K562 (cell line): ENCODE data around the gene RHOF. TPM values are rescaled to one million over a fixed set of nuclear protein-coding genes. Genes with fewer than 3 reads are reported as not detected.
A peak's percentile ranks its signal among the peaks of the same experiment; 100 is the strongest.

Source experiments
- BDP1 ChIP-seq: IDR thresholded peaks from 3 replicates; pipeline ENCODE4 v1.6.1; 2011; ENCODE audit not compliant: insufficient read length, insufficient read depth
- CXXC5 ChIP-seq: fragments of 250-450 bp; sonication (Bioruptor Pico); IDR thresholded peaks from 2 replicates; pipeline ENCODE4 v1.8.0; 2022; ENCODE audit warnings: inconsistent platforms, mild to moderate bottlenecking, moderate library complexity
- EWSR1 ChIP-seq: fragments of 450-650 bp; IDR thresholded peaks from 2 replicates; pipeline ENCODE4 v1.6.1; 2018; ENCODE audit warnings: borderline replicate concordance, mild to moderate bottlenecking, low read depth, moderate library complexity; ENCODE audit not compliant: partially characterized antibody
- GTF2E2 ChIP-seq: fragments of 200-800 bp; sonication (Bioruptor generic); IDR thresholded peaks from 2 replicates; pipeline ENCODE4 v1.6.1; 2016; ENCODE audit warnings: missing genetic modification characterization, missing compliant biosample characterization
- HNRNPL ChIP-seq: fragments of 200-400 bp; formaldehyde crosslinking; IDR thresholded peaks from 2 replicates; pipeline ENCODE4 v1.6.1; 2017; ENCODE audit warnings: low read depth, mild to moderate bottlenecking, low read length
- MAZ ChIP-seq, 2 experiments: fragments of 450-650 bp in 1 of 2; sonication (generic) in 1 of 2; formaldehyde crosslinking; IDR thresholded peaks in 1 of 2; conservative IDR thresholded peaks in 1 of 2; 2 replicates each; pipeline versions ENCODE4 v1.4.0 to v1.5.0; 2020; ENCODE audit warnings: mild to moderate bottlenecking in 1 of 2, missing genetic modification reagents in 1 of 2
- NBN ChIP-seq: fragments of 450-650 bp; IDR thresholded peaks from 2 replicates; pipeline ENCODE4 v1.6.1; 2016; ENCODE audit warnings: low read depth, mild to moderate bottlenecking
- PKNOX1 ChIP-seq: fragments of 450-650 bp; IDR thresholded peaks from 2 replicates; pipeline ENCODE4 v1.6.1; 2016
- POLR3G ChIP-seq: IDR thresholded peaks from 2 replicates; pipeline ENCODE4 v1.6.1; 2011; ENCODE audit not compliant: insufficient read length, insufficient replicate concordance; ENCODE audit errors: extremely low read depth
- RFX5 ChIP-seq: IDR thresholded peaks from 2 replicates; pipeline ENCODE4 v1.6.1; 2011; ENCODE audit warnings: low read depth, mild to moderate bottlenecking, improper control_type of control experiment, low read length
- SIN3B ChIP-seq: fragments of 450-650 bp; IDR thresholded peaks from 2 replicates; pipeline ENCODE4 v1.6.1; 2017; ENCODE audit warnings: low read depth, mild to moderate bottlenecking, moderate library complexity
- SNRNP70 ChIP-seq: fragments of 200-400 bp; formaldehyde crosslinking; optimal IDR thresholded peaks from 2 replicates; pipeline ENCODE3; 2017; ENCODE audit warnings: low read depth, low read length
- STAG1 ChIP-seq: sonication (generic); formaldehyde crosslinking; IDR thresholded peaks from 2 replicates; pipeline ENCODE4 v1.5.0; 2020; ENCODE audit warnings: missing genetic modification reagents, borderline replicate concordance
- TBP ChIP-seq: optimal IDR thresholded peaks from 2 replicates; pipeline ENCODE3; 2011; ENCODE audit warnings: low read depth, low read length, improper control_type of control experiment
- XRCC3 ChIP-seq: fragments of 450-650 bp; IDR thresholded peaks from 2 replicates; pipeline ENCODE4 v1.6.1; 2017; ENCODE audit warnings: mild to moderate bottlenecking, moderate library complexity
- ZNF696 ChIP-seq: fragments of 250-450 bp; sonication (Bioruptor Pico); conservative IDR thresholded peaks from 2 replicates; pipeline ENCODE4 v1.4.0; 2020; ENCODE audit warnings: mild to moderate bottlenecking, moderate library complexity
- ZNF778 ChIP-seq: fragments of 450-650 bp; formaldehyde crosslinking; IDR thresholded peaks from 2 replicates; pipeline ENCODE4 v1.4.0; 2020; ENCODE audit warnings: mild to moderate bottlenecking, moderate library complexity
- polyA plus RNA-seq, 8 experiments: library from polyadenylated mRNA; depleted of rRNA in 4 of 8; stranded (reverse) in 5 of 8; unstranded in 3 of 8; fragments of >200 nt; fragmentation: Nextera tagmentation in 2 of 8; fragmentation: Illumina TruSeq in 1 of 8; extraction: Ambion mirVana in 2 of 8; extraction: Trizol in 1 of 8; gene quantifications; 2 replicates each; pipeline versions ENCODE4 v1.2.1 to v1.2.3, GENCODE V29; 2011 to 2014; ENCODE audit warnings: inconsistent platforms in 1 of 8, missing spikeins in 1 of 8
- total RNA-seq, 7 experiments: library from RNA; depleted of rRNA in 6 of 7; stranded (reverse); fragments of >200 nt in 6 of 7; fragmentation: Illumina TruSeq in 2 of 7; extraction: Trizol in 2 of 7; gene quantifications; 2 replicates each; pipeline versions ENCODE4 v1.2.1 to v1.2.3, GENCODE V29; 2011 to 2021; ENCODE audit warnings: low replicate concordance in 1 of 7
- TF ChIP-seq, protein P1 (sequence below): IDR thresholded peaks from 2 replicates; pipeline ENCODE4 v1.6.1; 2016; ENCODE audit warnings: missing genetic modification characterization, missing compliant biosample characterization
- TF ChIP-seq, protein P2 (sequence below): fragments of 200-400 bp; formaldehyde crosslinking; IDR thresholded peaks from 2 replicates; pipeline ENCODE4 v1.6.1; 2017; ENCODE audit warnings: mild to moderate bottlenecking, low read depth, low read length, moderate library complexity
- TF ChIP-seq, protein P3 (sequence below): fragments of 250-450 bp; sonication (Bioruptor Pico); IDR thresholded peaks from 2 replicates; pipeline ENCODE4 v1.6.1; 2021; ENCODE audit warnings: mild to moderate bottlenecking
- TF ChIP-seq, protein P4 (sequence below): sonication (generic); formaldehyde crosslinking; IDR thresholded peaks from 2 replicates; pipeline ENCODE4 v1.8.0; 2022; ENCODE audit warnings: mild to moderate bottlenecking, missing genetic modification reagents
- TF ChIP-seq, protein P5 (sequence below): fragments of 200-800 bp; sonication (Bioruptor generic); IDR thresholded peaks from 2 replicates; pipeline ENCODE4 v1.6.1; 2017; ENCODE audit warnings: missing genetic modification characterization, missing compliant biosample characterization

RHOF gene
- total and polyA plus RNA-seq, 9 of the 15 experiments (the other 6 are each of a cell fraction or from before 2014, with no cell fraction given): 0.13 to 10.1 (median 4.0) TPM

- TF ChIP-seq, protein P1, sequence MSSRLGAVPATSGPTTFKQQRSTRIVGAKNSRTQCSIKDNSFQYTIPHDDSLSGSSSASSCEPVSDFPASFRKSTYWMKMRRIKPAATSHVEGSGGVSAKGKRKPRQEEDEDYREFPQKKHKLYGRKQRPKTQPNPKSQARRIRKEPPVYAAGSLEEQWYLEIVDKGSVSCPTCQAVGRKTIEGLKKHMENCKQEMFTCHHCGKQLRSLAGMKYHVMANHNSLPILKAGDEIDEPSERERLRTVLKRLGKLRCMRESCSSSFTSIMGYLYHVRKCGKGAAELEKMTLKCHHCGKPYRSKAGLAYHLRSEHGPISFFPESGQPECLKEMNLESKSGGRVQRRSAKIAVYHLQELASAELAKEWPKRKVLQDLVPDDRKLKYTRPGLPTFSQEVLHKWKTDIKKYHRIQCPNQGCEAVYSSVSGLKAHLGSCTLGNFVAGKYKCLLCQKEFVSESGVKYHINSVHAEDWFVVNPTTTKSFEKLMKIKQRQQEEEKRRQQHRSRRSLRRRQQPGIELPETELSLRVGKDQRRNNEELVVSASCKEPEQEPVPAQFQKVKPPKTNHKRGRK (tag): no peak
- TF ChIP-seq GTF2E2 (tag): no peak
- TF ChIP-seq NBN: peak; percentile 79; the same call in 1 of the 2 replicates
- TF ChIP-seq, protein P2, sequence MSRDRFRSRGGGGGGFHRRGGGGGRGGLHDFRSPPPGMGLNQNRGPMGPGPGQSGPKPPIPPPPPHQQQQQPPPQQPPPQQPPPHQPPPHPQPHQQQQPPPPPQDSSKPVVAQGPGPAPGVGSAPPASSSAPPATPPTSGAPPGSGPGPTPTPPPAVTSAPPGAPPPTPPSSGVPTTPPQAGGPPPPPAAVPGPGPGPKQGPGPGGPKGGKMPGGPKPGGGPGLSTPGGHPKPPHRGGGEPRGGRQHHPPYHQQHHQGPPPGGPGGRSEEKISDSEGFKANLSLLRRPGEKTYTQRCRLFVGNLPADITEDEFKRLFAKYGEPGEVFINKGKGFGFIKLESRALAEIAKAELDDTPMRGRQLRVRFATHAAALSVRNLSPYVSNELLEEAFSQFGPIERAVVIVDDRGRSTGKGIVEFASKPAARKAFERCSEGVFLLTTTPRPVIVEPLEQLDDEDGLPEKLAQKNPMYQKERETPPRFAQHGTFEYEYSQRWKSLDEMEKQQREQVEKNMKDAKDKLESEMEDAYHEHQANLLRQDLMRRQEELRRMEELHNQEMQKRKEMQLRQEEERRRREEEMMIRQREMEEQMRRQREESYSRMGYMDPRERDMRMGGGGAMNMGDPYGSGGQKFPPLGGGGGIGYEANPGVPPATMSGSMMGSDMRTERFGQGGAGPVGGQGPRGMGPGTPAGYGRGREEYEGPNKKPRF: no peak
- TF ChIP-seq ZNF778: no peak
- no peak for TF ChIP-seq BDP1
- TF ChIP-seq, protein P3, sequence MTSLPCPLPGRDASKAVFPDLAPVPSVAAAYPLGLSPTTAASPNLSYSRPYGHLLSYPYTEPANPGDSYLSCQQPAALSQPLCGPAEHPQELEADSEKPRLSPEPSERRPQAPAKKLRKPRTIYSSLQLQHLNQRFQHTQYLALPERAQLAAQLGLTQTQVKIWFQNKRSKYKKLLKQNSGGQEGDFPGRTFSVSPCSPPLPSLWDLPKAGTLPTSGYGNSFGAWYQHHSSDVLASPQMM (CRISPR knock-in tag): no peak
- peak; percentile 32 to 75; a peak in 2 of 4 replicates for TF ChIP-seq MAZ (CRISPR knock-in tag; conservative IDR thresholded peaks at IDR 0.05 in 1 of 2, IDR thresholded peaks at IDR 0.05 in 1 of 2)
- TF ChIP-seq, protein P4, sequence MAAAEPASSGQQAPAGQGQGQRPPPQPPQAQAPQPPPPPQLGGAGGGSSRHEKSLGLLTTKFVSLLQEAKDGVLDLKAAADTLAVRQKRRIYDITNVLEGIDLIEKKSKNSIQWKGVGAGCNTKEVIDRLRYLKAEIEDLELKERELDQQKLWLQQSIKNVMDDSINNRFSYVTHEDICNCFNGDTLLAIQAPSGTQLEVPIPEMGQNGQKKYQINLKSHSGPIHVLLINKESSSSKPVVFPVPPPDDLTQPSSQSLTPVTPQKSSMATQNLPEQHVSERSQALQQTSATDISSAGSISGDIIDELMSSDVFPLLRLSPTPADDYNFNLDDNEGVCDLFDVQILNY (CRISPR knock-in tag): no peak
- TF ChIP-seq RFX5: no peak
- TF ChIP-seq SNRNP70: no peak
- TF ChIP-seq EWSR1: no peak
- peak; percentile 98 for TF ChIP-seq CXXC5 (CRISPR knock-in tag)
- TF ChIP-seq ZNF696: no peak
- TF ChIP-seq, protein P5, sequence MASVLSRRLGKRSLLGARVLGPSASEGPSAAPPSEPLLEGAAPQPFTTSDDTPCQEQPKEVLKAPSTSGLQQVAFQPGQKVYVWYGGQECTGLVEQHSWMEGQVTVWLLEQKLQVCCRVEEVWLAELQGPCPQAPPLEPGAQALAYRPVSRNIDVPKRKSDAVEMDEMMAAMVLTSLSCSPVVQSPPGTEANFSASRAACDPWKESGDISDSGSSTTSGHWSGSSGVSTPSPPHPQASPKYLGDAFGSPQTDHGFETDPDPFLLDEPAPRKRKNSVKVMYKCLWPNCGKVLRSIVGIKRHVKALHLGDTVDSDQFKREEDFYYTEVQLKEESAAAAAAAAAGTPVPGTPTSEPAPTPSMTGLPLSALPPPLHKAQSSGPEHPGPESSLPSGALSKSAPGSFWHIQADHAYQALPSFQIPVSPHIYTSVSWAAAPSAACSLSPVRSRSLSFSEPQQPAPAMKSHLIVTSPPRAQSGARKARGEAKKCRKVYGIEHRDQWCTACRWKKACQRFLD (CRISPR knock-in tag): peak; percentile 85
- TF ChIP-seq STAG1 (CRISPR knock-in tag): no peak
- TF ChIP-seq POLR3G: no peak
- no peak for TF ChIP-seq TBP
- no peak for TF ChIP-seq SIN3B
- no peak for TF ChIP-seq HNRNPL
- no peak; the same call in 1 of the 2 replicates for TF ChIP-seq PKNOX1
- TF ChIP-seq XRCC3: no peak
Observed at GRCh38 chr12:121738340-121738858, 55.1 kb downstream of the RHOF start (continued).
